HG03439 (cell line): ENCODE data around the gene RXRA.

Source experiments
- ATAC-seq: cut with Tn5 transposase; IDR thresholded peaks from one replicate; pipeline ENCODE4 v1.9.1; 2021; ENCODE audit warnings: mild to moderate bottlenecking, moderate library complexity; ENCODE audit not compliant: unreplicated experiment

The RXRA gene

DNA sequence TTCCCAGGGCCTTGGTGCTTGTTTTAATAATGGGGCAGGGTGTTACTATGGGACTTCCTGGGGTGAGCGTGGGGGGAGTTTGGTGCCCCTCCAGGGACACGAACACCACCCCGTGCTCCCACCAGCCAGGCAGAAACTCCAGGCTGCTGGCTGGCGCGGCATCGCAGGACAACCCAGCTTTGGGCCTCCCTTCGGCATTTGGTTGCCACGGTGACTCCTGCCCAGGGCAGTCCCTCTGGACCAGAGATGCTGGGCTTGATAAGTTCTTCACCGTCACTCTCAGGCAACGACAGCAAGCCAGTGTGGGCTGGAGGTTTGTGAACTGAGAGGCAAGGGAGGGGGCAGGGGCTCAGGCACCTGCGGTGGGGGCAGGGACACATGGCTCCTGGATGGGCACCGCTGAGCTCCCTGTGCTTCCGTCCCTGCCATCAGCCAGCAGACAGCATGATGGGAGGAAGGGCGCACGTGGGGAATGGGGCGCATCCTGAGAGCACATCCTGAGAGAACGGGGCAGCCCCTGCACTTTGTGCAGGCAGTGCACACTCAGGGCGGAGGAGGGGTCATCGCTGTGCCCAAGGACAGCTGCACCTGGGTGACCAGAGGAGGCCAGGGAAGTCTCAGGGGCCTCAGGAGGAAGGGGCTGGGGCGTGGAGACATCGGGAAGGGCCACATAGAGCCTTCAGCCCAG is 116.4 kb downstream of the RXRA start:
- no peak for ATAC-seq

DNA sequence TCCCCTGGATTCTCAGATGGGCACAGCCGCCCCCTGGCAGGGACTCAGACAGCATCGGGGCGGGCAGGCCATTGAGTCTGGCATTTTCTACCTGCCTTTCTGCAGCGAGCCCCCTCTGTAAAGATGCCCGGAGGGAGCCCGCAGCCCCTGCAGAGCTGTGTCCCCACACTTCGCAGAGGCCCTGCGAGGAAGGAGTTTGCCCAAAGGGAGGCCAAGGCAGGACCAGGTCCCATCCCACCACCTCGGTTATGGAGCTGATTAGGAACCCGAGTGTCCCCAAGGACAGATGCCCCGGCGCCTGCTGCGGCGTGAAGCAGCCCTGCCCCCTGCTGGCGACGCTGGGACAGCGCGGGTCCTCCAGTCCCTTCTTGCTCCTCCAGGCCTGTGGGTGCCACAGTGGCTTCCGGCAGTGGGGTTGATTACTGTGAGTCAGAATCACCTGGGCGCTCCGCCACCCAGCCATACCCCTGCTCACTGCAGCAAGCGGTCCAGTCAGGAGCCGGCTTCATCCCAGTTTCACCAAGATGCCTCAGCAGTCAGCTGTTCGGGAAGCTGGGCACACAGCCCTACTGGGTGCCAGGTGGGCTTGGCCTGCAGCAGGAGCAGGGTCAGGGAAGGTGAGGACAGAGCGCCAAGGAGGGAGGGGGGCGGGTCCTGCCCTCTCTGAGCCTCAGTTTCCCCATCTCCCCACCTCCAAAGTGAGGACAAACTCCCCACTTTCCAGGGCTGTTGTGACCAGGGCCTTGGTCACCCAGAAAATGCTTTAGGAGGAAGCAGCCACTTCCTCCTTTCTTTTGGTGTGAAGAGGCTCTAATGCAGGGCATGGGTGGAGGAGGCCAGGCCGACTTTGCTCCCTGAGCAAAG is 117.2 kb downstream of the RXRA start:
- ATAC-seq, result peak; percentile 72

DNA sequence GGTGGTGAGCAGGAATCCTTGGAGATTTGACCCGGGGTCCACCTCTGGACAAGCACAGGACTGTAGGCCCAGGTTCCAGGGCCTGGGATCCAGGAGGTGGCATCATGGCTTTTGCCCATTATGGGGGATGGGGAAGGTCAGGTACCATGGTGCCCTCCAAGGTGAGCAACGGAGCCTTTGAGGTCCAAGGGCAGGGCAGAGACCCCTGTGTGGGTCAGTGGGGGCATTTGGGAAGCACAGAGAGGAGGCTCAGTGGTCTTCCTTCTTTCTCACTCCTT is 117.7 kb downstream of the RXRA start:
- no peak for ATAC-seq

DNA sequence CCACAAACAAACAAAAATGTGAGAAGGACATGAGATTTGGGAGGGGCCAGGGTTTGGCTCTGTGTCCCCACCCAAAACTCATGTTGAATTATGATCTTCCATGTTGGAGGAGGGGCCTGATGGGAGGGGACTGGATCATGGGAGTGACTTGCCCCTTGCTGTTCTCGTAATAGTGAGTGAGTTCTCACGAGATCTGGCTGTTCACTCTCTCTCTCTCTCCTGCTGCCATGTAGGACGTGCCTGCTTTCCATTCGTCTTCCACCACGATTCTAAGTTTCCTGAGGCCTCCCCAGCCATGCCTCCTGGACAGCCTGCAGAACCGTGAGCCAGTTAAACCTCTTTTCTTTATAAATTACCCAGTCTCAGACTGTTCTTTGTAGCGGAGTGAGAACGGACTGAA is 118.7 kb downstream of the RXRA start:
- no peak for ATAC-seq

DNA sequence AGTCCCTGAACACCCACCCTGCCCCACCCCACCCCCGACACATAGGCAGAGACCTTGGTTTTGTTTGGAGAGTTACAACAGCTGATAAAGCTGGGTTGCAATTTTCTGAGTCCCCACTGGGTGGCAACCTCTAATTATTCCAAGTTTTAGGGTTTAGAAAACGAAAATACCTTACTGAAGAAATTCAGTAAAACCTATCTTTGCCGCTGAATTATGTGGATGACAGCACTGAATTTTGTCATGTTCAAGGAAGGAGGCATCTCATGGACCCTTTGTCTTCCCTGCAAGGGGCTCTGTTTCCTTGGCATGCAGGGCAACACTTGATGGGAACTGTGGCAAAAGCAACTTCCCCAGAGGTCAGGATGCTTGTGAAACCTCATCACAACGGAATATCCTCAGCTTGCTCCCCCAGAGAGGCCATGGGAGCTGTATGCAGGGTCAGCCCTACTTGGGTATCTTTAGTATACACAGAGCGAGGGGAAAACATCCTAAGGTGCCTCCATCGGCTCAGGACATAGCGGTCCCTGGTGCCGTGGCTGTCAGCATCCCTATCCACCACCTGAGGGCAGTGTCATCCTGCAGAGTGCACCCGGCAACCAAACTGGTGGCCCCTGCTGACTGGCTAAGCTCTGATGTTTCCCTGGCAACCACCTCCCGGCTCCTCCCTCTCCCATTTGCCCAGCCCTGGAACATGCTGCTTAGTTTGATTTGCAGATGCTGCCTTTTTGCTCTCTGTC is 123.1 kb downstream of the RXRA start:
- peak; percentile 73 for ATAC-seq

DNA sequence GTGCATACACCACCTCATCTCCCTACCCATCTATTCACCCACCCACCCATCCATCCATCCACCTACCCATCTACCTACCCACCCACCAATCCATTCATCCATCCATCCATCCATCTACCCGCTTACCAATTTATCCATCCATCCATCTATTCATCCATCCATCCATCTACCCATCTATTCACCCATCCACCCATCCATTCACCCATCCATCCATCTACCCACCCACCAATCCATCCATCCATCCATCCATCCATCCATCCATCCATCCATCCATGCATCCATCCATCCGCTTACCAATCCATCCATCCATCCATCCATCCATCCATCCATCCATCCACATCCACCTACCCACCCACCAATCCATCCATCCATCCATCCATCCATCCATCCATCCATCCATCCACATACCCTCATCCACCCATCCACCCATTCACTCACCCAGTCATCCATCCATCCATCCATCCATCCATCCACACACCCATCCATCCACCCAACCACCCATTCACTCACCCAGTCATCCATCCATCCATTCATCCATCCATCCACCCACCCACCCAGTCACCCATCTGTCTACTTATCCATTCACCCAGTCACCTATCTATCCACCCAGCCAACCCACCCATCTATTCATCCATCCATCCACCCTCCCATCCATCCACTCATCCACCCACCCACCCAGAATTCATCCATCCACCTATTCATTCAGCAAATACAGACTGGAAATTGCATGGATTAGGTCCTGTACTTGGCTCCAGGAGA is 125.6 kb downstream of the RXRA start:
- no peak for ATAC-seq

DNA sequence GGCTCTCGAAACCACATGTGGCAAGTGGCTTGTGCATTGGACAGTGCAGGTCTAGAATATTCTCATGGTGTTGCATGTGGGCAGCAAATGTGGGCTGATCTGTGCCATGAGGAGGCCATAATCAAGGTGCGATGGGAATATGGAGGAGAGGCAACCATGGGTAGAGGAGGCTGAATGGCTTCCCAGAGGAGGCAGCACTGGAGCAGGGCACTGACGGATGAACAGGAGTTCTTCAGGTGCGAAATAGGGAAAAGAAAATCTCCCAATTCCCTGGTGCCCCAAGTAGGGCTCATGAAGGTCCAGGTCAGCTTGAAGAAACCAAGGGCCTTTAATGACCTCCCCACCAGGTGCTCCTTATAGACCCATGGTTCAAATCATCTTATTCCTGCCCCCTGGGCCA is 126.5 kb downstream of the RXRA start:
- ATAC-seq, result no peak

DNA sequence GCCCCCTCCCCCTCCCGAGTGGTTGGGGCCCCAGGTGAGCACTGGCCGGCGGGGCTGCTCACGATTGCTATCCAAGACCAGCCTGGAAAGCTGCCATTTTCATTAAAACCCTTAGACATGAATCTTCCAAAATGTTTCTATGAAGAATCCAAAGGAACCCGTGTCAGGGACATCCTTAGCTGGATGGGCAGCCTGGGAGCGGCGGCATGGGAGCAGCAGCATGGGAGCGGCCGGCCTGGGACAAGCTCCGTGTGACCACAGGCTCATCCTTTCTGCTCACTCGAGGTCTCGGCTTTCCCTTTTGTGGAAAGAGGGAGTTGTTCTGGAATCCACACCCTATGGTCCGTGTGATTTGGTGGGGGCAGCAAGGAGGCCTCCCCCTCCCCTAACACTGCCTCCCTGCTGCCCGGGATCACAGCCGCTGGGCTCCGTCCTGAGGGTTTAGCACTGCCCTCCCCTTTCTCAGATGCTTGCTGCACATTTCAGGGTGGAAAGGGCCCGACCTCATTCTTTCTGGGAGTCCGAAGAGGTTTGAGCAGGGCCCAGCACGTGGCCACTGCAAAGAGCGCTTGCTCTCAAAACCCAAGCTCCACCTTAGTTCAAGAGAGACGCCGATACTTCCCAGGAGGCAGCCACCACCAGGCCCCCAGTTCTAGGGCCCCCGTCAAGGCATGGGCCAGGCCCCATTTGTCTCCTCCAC is 127.7 kb downstream of the RXRA start:
- no peak for ATAC-seq

DNA sequence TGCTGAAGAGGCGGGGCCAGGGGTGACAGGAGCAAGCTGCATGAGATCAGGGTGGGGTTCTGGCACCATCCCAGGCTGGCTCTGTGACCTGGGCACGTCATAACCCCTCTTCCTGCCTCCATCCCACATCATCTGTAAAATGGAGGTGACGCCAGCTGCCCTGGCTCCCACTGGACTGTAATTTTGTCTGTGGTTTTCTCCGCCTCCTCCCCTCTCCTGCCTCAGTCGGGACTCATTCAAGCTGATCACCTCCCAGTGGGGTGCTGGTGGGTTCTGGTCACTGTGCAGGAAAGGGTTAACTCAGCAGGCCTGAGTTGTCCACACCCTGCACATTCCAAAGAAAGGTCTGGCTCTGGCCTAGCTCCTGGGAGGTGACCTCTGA is 128.2 kb downstream of the RXRA start:
- ATAC-seq, result no peak

DNA sequence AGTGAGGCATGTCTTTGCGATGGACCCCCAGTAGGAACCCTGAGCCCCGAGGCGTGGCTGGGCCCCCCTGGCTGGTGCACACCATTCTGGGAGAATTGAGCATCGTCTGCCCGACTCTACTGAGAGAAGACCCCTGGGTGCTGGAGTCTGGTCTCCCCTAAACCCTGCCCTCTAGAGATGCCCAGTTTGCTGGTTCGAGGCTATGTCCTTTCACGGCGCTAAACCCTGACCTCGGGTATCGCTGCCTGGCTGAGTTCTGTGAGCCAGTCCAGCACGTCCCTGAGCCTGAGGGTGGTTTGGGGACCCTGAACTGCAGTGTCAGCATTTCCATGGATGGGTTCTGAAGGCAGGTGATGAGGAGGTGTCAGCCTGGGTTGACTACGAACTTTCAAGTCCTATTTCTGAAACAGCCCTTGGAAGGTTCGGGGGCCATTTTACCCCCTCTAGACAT is 128.8 kb downstream of the RXRA start:
- ATAC-seq, result no peak

DNA sequence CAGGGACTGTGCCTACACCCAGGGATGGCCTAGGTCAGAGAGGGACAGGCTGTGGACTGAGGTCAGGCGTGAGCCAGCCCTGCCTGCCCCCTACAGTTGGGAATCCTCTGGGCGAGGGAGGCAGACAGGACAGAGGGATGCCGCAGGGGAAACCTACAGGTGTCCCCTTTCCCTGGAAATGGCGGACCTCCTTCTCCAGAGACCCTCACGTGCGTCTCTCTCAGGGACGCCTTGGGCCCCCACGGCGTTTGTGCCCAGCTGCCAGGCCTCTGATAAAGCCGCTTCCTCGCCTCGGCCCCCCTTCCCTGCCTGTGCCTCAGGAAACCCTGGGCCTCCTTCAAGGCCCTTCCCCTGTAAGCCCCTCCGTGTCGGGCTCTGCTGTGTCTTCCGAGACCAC is 129.3 kb downstream of the RXRA start:
- ATAC-seq, result no peak

DNA sequence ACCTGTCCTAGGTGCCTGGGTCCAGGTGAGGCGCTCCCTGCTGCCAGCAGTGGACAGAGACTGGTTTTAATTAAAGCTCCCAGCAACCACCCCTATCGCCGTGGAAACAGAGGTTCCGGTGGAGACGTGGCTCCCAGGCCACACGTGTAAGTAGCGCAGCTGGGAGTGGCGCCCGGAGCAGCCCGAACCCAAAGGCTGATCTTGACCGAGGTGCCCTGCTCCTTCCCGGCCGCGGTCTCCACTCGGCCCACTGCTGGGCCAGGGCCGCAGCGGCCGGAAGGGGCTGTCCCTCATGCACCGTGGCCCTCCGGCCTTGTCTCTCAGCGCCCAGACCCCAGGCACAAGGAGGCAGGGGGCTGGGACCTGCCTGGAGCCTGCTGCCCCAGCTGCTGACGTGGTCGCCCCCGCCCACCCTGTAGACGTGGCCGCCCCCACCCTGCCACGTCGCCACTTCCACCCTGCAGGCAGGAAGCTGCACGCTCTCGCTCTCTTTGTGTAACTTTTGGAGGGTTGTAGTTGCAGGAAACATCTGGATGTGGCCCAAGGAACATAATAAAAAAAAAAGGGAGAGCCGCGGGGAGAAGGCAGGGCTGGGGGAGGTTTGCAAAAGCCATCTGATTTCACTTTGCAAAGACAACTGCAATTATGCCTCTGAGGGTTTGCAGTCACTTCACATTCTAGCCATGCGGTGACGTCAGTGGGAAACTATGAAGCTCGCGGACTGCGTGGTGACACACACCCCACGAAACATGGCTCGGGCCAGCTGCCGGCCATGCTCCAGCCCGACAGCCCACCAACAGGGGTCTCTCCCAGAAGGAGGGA is 129.9 kb downstream of the RXRA start:
- no peak for ATAC-seq

DNA sequence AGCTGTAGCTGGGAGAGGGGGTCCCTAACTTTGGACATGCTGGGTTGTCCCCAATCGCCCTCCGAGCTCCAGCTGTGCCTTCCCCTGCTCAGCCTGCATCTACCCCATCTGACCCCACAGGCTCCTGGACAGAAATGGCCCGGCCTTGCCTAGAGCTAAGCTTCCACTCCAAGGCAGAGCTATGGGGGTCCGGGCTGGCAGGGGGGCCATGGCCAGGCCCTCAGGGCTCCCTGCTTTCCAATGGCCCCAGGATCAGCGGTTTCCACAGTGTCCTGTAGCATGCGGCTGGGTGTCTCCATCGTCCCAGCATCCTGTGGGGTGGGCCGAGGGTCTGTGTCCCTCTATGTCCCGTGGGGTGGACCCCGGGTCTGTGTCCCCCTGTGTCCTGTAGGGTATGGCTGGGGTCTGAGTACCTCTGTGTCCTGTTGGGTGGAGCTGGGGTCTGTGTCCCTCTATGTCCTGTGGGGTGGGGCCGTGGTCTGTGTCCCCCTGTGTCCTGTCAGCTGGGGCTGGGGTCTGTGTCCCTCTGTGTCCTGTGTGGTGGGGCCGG is 130.6 kb downstream of the RXRA start:
- ATAC-seq, result no peak

DNA sequence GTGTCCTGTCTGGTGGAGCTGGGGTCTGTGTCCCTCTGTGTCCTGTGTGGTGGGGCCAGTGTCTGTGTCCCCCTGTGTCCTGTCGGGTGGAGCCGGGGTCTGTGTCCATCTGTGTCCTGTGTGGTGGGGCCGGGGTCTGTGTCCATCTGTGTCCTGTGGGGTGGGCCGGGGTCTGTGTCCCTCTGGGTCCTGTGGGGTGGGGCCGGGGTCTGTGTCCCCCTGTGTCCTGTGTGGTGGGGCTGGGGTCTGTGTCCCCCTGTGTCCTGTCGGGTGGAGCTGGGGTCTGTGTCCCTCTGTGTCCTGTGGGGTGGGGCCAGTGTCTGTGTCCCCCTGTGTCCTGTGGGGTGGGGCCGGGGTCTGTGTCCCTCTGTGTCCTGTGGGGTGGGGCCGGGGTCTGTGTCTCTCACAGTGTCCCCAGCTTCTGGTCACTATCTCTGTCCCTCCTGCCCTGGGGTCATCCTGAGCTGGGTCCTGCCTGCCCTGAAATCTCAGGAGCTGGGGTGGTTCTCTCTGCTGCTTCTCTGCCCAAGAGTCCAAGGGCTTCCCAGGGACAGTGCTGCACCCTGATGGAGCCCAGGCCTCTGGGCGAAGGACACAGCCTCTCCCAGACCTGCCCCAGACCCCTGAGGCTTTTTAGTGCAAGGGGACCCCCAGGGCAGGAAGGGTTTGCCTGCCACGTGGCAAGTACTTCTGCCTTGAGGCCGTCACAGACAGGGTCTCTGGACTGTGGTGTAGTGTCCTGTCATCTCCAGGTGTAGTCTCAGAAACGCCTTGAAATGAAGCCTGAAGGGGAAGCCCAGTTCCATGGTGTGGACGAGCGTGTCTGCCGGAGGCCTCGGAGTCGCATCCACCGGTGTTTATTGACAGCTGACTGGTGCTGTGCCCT is 131.3 kb downstream of the RXRA start:
- no peak for ATAC-seq

DNA sequence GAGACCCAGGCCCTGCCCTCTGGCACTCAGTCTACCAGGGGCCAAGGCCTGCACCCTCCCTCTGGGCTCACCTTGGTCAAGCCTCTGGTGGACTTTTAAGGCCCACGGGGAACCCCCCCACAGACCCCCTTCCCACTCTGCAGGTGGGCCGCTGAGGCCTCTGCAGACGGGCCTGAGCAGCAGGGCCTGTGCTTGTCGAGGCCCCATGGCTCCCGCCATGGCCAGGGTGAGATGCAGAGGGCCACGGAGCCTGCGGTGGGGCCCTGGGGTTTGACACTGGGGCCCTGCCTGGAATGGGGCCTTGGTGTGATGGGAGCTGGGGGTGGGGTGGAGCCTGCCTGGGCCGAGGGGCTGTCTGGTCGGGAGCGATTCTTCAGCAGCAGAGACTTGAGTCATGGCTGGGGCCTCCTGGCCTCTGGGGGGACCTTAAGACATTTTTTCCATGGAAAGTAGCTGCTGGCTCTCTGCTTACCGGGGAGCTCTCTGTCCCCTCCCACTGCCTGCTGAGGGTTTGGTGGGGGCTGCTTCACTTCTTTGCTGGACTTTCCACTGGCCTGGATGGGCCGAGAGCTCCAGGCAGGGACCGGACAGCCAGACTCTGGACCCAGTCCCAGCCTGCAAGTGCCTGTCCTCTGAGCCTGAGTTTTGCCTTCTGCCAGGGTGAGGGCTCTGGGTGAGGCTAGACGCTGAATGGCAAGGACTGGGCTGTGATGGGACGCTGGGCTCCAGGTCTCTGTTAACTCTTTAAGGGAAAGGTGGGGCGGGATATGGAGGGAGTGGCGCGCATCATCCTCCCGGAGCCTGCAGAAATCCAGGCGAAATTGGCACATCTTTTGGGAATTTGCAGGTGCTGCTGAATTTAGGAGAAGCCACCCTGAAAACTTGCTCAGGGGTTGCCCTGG is 132.2 kb downstream of the RXRA start:
- ATAC-seq, result no peak

DNA sequence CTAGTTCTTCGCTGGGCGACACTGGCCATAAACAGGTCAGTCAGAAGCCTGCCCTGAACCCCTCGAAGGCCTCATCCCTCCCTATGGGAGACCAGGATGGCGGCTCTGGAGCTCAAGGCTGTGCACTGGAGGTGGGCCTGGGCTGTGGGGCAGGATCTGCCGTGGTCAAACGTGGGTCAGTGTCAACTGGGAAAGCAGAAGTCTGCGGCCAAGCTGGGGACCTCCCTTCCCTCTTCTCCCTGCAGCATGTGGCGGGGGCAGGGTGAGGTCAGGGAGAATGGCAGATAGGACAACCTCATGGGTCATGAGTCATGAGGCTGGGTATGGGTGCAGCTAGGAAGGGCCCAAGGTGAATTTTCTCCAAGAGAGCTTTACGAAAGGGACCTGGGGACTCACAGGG is 132.9 kb downstream of the RXRA start:
- no peak for ATAC-seq

DNA sequence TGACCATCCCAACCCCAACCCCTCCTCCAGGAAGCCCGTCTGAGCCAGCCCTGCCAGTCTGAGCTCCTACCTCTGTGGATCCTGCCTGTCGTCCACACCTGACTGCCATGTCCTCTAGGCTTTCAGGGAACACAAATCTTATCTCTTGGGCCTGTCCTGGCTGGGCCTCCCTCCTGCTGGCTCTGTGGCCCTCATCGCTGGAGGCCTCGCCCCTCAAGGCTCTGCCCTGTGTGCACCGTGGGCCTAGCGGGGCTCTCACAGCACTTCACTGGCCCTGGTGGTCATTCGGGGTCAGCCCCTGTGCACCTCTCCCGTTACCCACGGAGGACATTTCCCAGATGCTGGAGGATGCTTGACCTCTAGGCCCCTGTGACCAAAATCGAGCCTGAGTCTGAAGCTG is 133.3 kb downstream of the RXRA start:
- no peak for ATAC-seq

DNA sequence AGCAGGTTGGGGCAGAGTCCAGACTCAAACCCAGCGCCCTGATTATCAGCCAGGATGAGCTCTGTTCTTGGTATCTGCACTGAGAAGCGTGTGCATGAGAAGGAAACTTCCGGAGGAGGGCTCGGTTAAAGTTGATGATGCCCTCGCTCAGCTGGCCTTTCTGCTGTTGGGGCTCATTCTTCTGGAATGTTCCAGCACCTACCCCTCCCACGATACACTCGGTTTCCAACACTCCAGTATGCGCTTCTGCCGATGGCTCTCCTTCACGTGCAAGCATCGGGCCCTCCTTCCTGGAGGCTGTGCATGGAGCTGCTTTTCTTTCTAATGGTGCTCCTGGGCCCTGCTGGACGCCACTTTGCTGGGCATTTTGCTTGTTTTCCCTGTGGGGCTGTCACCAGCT is 134.0 kb downstream of the RXRA start:
- ATAC-seq, result no peak
